PC-3 (cell line): Measurements from ENCODE around the gene UPK3A. TPM values are rescaled to one million over a fixed set of nuclear protein-coding genes. Genes with fewer than 3 reads are reported as not detected.
"Not testable (repeated sequence)": the region's sequence is repeated elsewhere in the genome, so short reads cannot be mapped to it uniquely, and the experiment has no call there.

Experiments
- ATAC-seq: fragments of 200-7000 bp; cut with Tn5 transposase; 2 replicates; pipeline ENCODE4 v1.9.1; 2020; ENCODE audit warnings: mild to moderate bottlenecking, moderate library complexity
- BruUV-seq: library from RNA; stranded (reverse); fragments of 400-500 nt; replicated peaks from 2 replicates; lab custom pipeline; 2021; lab: Mats Ljungman, UMichigan
- CTCF ChIA-PET: fragments of 300-600 bp; sonication (Branson Sonifier 250); formaldehyde crosslinking; loops from one replicate; lab custom pipeline; 2022; ENCODE audit warnings: antibody characterized with exemption; lab: Charles Lee
- POLR2A ChIA-PET: fragments of 300-600 bp; sonication (Branson Sonifier 250); formaldehyde crosslinking; loops from one replicate; lab custom pipeline; 2022; ENCODE audit warnings: antibody characterized with exemption; ENCODE audit not compliant: unreplicated experiment; lab: Charles Lee
- DNase-seq: peaks from one replicate; pipeline ENCODE4 v3.0.0-alpha.2; 2015
- H2AFZ ChIP-seq: fragments of 300-600 bp; sonication (generic); 2 replicates; pipeline ENCODE4 v1.6.0; 2016; ENCODE audit warnings: antibody characterized with exemption, low read length
- H3F3A ChIP-seq: fragments of 300-600 bp; sonication (generic); one replicate; pipeline ENCODE4 v1.6.0; 2017; ENCODE audit warnings: antibody characterized with exemption, low read length, control low read depth, mild to moderate bottlenecking; ENCODE audit not compliant: unreplicated experiment
- H3K27ac ChIP-seq: fragments of 300-600 bp; sonication (generic); 2 replicates; pipeline ENCODE4 v1.5.1; 2016; ENCODE audit warnings: mild to moderate bottlenecking, low read length
- H3K27me3 ChIP-seq: fragments of 300-600 bp; sonication (generic); 2 replicates; pipeline ENCODE4 v1.6.1; 2016; ENCODE audit warnings: low read length, mixed read lengths
- H3K36me3 ChIP-seq: fragments of 300-600 bp; sonication (generic); 2 replicates; pipeline ENCODE4 v1.6.1; 2016; ENCODE audit warnings: low read depth, mixed run types, low read length, mixed read lengths
- H3K4me1 ChIP-seq: fragments of 300-600 bp; sonication (generic); 2 replicates; pipeline ENCODE4 v1.5.1; 2016; ENCODE audit warnings: low read length; ENCODE audit not compliant: insufficient read depth
- H3K4me2 ChIP-seq: fragments of 300-600 bp; sonication (generic); 2 replicates; pipeline ENCODE4 v1.6.0; 2016; ENCODE audit warnings: low read length
- H3K4me3 ChIP-seq: fragments of 300-600 bp; sonication (generic); 2 replicates; pipeline ENCODE4 v1.5.1; 2016; ENCODE audit warnings: mild to moderate bottlenecking, low read length, mixed read lengths
- H3K79me2 ChIP-seq: fragments of 300-600 bp; sonication (generic); 2 replicates; pipeline ENCODE4 v1.6.1; 2017; ENCODE audit warnings: low read length, mixed read lengths
- H3K9ac ChIP-seq: fragments of 300-600 bp; sonication (generic); 2 replicates; pipeline ENCODE4 v1.6.0; 2016; ENCODE audit warnings: mild to moderate bottlenecking, low read length
- H3K9me2 ChIP-seq: fragments of 300-600 bp; sonication (generic); replicated peaks from 2 replicates; pipeline ENCODE4 v1.6.1; 2016; ENCODE audit warnings: mixed run types, low read length, mixed read lengths
- H3K9me3 ChIP-seq: fragments of 300-600 bp; sonication (generic); 2 replicates; pipeline ENCODE4 v1.6.1; 2016; ENCODE audit warnings: low read length, mixed read lengths
- H4K20me1 ChIP-seq: fragments of 300-600 bp; sonication (generic); 2 replicates; pipeline ENCODE4 v1.6.1; 2016; ENCODE audit warnings: low read length, mixed read lengths
- CTCF ChIP-seq: fragments of 300-600 bp; sonication (generic); conservative IDR thresholded peaks from 2 replicates; pipeline ENCODE4 v1.5.1; 2017; ENCODE audit warnings: antibody characterized with exemption, low read depth, mild to moderate bottlenecking, low read length
- EZH2 ChIP-seq: fragments of 300-600 bp; sonication (generic); IDR thresholded peaks from one replicate; pipeline ENCODE4 v1.6.1; 2017; ENCODE audit warnings: antibody characterized with exemption, mild to moderate bottlenecking, low read length; ENCODE audit not compliant: unreplicated experiment
- EZH2phosphoT487 ChIP-seq: fragments of 300-600 bp; sonication (generic); IDR thresholded peaks from 2 replicates; pipeline ENCODE4 v1.6.1; 2018; ENCODE audit warnings: mild to moderate bottlenecking, antibody characterized with exemption, low read length, borderline replicate concordance
- intact Hi-C: fragments of 100-400 bp; cut with micrococcal nuclease; formaldehyde crosslinking; loops from 2 replicates; pipeline ENCODE4 v1.9.0; 2023
- total RNA-seq: library from RNA; depleted of rRNA; stranded (reverse); fragments of >200 nt; gene quantifications from 2 replicates; pipeline ENCODE4 v1.2.3, GENCODE V29; 2014

The UPK3A gene
- total RNA-seq, 1 experiment from 2014 or later: 1.1 TPM

GRCh38 chr22:45323695-45324094, 38.9 kb downstream of the UPK3A start:
- Histone ChIP-seq H3F3A (no peaks in the 10 kb centered on the region), H3K4me2 (no peak overlapping the region), H2AFZ (no peak overlapping the region), H3K9me2 (no peaks in the 10 kb centered on the region), H3K27me3 (no peaks in the 10 kb centered on the region), H3K27ac (no peak overlapping the region), H3K9me3 (no peaks in the 10 kb centered on the region), H4K20me1 (peaks cover under 1% of the 10 kb centered on the region; the same call in 1 of the 2 replicates), H3K9ac (no peak overlapping the region), H3K4me3 (no peak overlapping the region), H3K36me3 (peaks cover 7% of the 10 kb centered on the region; the same call in 1 of the 2 replicates), H3K79me2 (peaks cover 24% of the 10 kb centered on the region), H3K4me1 (no peaks in the 10 kb centered on the region)
- CTCF ChIA-PET: no interaction called here
- no peak for DNase-seq
- intact Hi-C loops: no loop called here
- no TSS peak for BruUV-seq
- TF ChIP-seq EZH2: no peak
- no peak for TF ChIP-seq CTCF
- TF ChIP-seq EZH2phosphoT487: no peak
- no peak for ATAC-seq
- POLR2A ChIA-PET: no interaction called here

- DNase-seq (no peak), ATAC-seq (no peak)
- H3K9ac ChIP-seq: no peak overlapping the region
- H3K9me3 ChIP-seq: no peaks in the 10 kb centered on the region
- H3K4me2 ChIP-seq: no peak overlapping the region
- H3K4me1 ChIP-seq: no peaks in the 10 kb centered on the region
- H3K9me2 ChIP-seq: no peaks in the 10 kb centered on the region
- ChIA-PET CTCF (no interaction called here), POLR2A (no interaction called here)
- H3K27ac ChIP-seq: no peak overlapping the region
- intact Hi-C loops: no loop called here
- no peaks in the 10 kb centered on the region for H3K27me3 ChIP-seq
- no peak for TF ChIP-seq EZH2phosphoT487
- no peak for TF ChIP-seq CTCF
- TF ChIP-seq EZH2: no peak
- H4K20me1 ChIP-seq: no peaks in the 10 kb centered on the region
- no peaks in the 10 kb centered on the region for H3F3A ChIP-seq
- peaks cover 7% of the 10 kb centered on the region; the same call in 1 of the 2 replicates for H3K36me3 ChIP-seq
- BruUV-seq: no TSS peak
- peaks cover 18% of the 10 kb centered on the region for H3K79me2 ChIP-seq
- no peak overlapping the region for H2AFZ ChIP-seq
- no peak overlapping the region for H3K4me3 ChIP-seq
Observed at GRCh38 chr22:45324311-45324711, 39.6 kb downstream of the UPK3A start.

- H3K4me1 ChIP-seq, H3K9ac ChIP-seq, POLR2A ChIA-PET, H3K27me3 ChIP-seq, H3K4me3 ChIP-seq, H3K9me3 ChIP-seq, intact Hi-C loops, H3K27ac ChIP-seq, H4K20me1 ChIP-seq, BruUV-seq, H3K79me2 ChIP-seq, ATAC-seq, H3F3A ChIP-seq, H3K9me2 ChIP-seq, DNase-seq, H3K4me2 ChIP-seq, CTCF ChIA-PET, H3K36me3 ChIP-seq, H2AFZ ChIP-seq: not testable (repeated sequence)
Observed at GRCh38 chr22:45328261-45328660, 43.5 kb downstream of the UPK3A start.
